Body of pancreas (tissue), 4 donors: Measurements from ENCODE around the gene CDA.

ENCODE experiments used
- CTCF ChIP-seq, 7 experiments: fragments of 450-650 bp in 4 of 7; fragments of 200-600 bp in 3 of 7; sonication (generic) in 3 of 7; IDR thresholded peaks; one replicate each; pipeline ENCODE4 v1.5.1; 2016 to 2019; ENCODE audit warnings: antibody characterized with exemption in 7 of 7
- POLR2A ChIP-seq, 3 donors: fragments of 450-650 bp; IDR thresholded peaks; one replicate each; pipeline ENCODE4 v1.6.1; 2016; ENCODE audit warnings: antibody characterized with exemption in 3 of 3, mild to moderate bottlenecking in 2 of 3

- TF ChIP-seq CTCF (IDR thresholded peaks at IDR 0.05) = no peak
- TF ChIP-seq POLR2A (IDR thresholded peaks at IDR 0.05) = no peak
Observed at GRCh38 chr1:20624709-20625108, 35.8 kb downstream of the CDA start.
